ENCODE data around the gene BEST4.
"Not testable (repeated sequence)": the region's sequence is repeated elsewhere in the genome, so short reads cannot be mapped to it uniquely, and the experiment has no call there.

BEST4 gene

DNA sequence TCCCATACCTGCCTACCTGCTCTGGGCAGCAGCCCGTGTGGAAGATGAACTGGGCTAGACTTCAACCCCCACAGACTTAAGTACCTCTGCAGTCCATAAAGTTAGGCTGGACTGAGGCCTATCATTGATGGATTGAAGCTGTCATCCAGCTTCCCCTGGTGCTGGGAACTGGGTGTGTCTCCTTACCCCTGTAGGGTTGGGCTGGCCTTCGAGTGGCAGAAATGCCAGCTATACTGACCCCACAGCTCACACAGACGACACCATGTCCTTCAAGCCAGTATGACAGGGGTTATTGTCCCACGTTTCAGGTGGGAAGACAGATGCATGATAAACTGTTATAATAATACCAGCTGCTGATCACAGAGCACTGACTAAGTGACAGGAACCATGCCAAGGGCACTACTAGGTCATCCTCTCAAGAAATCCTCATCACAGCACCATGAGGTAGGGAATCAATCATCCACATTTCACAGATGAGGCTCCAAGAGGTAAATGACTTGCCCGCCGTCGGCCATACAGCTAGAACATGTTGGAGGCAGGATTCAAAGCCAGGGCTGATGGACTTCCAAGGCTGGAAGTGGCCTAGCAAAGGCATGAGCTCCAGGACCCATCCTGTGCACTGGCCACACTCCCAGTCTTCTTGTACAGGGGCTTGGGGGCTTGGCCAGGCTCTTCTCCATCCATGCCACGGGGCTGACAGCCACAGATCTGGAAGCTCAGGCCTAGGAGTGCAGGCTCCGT, at the start of gene BEST4:
BEST4 (minus strand) TSS at position 51 of the 741 bp plus-strand sequence. CDS start 465 bp downstream, outside the sequence.
- DNase-seq: no peak

- DNase-seq: peak; percentile 55 to 78
Observed at GRCh38 chr1:44835738-44836675, 48.0 kb upstream of the BEST4 start.

- no peak for DNase-seq
Observed at GRCh38 chr1:44834328-44834727, 46.4 kb upstream of the BEST4 start.

DNA sequence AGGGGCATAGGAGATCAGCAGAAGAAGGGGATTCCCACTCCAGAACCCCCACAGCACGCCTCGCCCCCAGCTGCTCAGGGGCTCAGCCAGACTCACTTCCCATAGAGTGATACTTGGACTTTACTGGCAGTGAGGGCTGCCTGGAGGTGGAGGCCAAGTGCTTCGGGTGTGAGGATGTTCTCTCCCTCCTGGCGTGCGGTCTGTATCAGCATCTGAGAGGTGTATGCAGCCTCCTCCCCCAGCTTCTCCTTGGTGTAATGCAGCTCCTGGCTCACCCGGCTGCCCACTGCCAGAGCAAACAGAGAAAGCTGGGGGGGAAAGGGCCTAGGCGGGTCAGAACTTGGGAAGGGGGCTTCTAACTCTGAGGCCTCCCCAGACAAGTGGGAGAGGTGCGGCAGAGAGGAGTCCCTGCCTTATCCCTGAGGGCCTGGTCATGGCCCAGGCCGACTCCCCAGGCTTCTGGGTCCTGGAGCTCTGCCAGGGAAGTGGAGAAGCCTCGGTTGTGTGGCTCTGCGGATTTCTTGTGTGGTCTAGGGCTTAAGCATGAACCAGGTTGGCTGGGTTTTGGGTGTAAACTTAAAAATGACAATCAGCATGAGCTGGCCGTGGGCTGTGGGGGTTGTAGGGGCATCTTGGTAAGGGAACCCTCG, 44.2 kb upstream of the BEST4 start:
- DNase-seq: no peak

DNA sequence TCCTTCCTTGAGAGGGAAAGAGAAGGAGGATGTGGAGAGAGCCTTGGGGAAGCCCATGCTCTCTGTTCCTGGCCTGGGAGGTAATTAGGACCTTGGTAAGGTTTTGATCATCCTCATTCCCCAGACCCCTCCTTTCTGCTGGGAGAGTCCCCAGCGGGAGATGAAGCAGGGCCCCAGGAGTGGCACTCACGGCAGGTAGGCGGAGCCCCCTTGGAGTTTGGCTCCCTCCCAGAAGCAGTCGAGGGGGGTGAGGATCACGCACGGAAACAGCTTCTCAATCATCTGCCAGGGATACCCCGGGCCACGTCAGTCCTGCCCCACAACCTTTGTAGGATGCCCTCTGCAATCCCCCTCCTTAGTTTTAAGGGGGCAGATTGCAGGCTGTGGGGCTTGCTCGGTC, 43.5 kb upstream of the BEST4 start:
- DNase-seq: no peak

- no peak for DNase-seq
Observed at GRCh38 chr1:44830900-44831304, 42.9 kb upstream of the BEST4 start.

DNA sequence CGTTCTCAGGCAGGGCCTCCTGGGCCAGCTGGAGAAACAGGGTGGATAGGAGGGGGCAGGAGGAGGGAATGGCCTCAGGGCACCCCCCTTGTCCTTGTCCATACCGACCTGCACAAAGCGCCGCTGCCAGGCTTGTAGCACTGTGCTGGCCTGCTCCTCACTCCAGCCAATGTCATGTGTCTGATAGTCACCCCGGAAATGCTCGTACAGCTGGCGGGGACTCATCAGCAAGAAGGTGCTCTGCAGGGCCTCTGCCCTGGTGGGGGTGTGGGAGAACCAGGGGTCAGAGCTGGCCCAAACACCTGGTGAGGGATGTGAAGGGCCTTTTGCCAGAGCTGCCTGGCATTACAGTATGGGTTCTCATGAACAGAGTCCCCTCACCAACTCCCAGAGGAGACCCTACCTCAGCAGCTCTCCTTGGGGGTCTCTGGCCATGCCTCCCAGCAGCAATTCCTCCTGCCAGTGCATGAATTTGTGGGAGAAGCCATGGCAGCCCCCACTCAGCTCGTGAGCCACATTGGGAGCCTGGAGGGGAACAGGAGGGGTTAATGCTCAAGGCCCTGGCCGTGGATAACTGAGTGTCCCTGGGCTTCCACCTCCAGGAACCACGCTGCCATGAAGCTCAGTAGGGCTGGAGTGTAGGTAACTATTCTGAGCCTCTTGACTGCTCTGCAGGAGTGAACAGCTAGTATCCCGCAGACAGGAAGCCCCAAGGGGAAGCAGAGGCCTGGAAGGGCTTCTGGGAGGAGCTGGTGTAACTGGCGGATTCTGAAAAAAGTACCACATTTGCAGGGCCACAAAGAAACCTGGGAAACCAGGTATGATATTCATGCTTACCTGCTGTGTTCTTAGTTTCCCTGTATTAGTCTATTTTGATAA, 41.8 kb upstream of the BEST4 start:
- DNase-seq: no peak

GRCh38 chr1:44828841-44829440, 41.0 kb upstream of the BEST4 start:
- no peak for DNase-seq

- DNase-seq: no peak
Observed at GRCh38 chr1:44828003-44828651, 40.2 kb upstream of the BEST4 start.

- DNase-seq: no peak
Observed at GRCh38 chr1:44827197-44828002, 39.4 kb upstream of the BEST4 start.

DNA sequence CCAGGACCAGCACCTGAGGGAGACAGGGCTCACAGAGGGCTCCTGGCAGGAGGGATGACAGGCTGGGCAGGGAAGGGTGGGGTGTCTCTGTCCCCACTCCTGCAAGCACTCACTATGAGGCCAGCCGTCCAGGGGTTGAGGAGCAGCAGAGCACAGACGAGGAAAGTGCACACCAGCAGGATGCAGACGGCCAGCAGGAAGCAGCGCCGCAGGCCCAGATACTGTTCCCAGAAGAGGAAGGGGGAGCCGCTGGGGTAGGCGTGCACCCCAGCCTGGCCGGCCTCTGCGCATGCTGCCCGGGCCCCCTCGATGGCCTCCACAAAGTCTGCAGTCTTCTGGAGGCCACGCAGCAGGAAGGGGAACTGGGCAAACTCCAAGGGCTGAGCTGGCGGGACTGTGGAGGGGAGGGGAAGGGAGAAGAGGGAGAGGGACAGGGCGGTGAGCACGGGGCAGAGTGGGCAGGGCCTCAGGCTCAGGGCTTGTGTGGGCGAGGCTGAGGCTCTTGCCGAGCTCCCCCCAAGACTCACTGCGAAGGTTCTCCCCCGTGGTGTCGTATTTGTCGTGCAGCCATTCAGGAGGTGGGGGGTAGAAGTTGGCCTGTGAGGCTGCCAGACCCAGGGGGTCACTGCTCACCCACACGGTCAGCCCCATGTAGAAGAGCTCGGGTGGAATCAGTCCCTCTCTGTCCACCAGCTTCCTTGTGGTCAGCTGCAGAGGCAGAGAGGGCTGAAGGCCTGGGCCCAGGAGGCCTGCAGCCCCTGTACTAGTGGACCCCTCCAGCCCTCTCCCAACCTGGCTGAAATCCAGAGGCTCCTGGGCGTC, 38.6 kb upstream of the BEST4 start:
- DNase-seq: no peak

DNA sequence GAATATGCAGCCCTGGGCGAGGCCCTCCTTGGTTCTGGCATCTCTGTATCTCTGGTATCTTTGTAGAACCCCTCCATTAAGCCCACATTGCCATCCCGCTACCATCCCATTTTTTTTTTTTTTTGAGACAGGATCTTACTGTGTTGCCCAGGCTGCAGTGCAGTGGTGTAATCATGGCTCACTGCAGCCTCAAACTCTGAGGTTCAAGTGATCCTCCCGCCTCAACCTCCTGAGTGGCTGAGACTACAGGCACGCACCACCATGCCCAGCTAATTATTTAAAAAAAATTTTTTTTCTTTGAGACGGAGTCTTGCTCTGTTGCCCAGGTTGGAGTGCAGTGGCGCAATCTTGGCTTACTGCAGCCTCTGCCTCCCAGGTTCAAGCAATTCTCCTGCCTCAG, 36.4 kb upstream of the BEST4 start:
- not testable (repeated sequence) for DNase-seq

DNA sequence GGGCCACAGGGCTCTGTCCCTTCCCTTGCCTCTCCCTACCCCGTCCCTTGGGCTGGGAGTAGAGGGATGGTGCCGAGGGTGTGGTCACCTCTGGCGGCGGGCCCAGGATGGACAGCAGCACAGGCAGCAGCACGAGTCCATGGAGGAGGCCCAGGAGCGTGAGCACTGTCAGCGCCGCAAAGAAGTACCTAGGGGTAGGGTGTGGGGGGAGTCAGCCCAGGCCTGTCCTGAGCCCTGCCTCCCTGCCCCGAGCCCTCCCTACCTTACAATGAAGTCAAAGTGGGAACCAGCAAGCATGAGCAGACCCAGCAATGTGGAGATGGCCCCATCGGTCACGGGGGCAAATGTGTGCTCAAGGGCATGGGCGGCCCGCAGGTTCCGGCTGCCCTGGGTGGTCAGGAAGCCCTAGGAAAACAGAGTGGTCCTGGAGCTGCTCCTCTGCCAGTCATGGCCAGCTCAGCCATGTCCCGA, 35.0 kb upstream of the BEST4 start:
- DNase-seq: no peak

GRCh38 chr1:44822131-44822701, 34.2 kb upstream of the BEST4 start:
- no peak for DNase-seq

- DNase-seq: no peak
Observed at GRCh38 chr1:44821240-44821715, 33.3 kb upstream of the BEST4 start.

DNA sequence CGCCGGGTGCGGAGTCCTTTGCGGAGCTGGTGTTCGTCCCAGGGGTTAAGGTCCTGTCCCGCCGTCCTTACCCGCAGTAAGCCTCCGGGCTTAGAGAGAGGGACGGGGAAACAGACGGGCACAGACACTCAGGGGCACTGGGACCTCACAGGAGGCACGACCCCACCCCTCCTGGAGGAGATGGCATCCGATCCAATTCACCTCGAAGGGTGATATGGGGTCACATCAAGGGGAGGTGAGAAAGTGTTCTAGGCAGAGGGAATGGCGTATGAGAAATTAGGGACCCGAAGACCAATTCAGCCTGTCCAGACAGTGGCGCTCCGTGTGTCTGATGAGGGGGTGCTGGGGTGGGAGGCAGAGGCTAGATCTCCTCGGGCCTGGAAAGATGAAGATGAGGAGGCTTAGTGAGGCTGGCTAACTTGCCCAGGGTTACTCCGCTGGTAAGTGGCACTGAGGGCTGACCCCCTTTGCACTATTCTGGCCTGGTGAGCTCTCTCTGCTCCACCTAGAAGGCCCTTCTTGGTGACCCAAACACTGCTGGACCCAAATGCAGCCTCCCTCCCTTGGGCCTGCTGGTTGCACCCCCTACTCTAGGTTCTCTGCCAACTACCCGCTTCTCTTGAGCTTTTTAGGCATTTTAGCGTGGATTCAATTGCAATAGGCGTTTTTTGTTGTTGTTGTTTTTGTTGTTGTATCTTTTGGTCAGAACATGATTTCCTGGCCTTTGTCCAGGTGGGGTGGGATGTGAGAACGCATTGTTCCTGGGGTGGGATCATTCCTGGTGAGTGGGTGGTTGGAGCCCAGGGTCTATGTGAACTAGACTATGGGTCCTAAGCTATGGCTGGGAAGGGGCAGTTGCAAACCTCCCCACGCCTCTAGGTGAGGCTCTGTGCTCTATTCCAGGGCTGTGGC, 32.6 kb upstream of the BEST4 start:
- no peak for DNase-seq

DNA sequence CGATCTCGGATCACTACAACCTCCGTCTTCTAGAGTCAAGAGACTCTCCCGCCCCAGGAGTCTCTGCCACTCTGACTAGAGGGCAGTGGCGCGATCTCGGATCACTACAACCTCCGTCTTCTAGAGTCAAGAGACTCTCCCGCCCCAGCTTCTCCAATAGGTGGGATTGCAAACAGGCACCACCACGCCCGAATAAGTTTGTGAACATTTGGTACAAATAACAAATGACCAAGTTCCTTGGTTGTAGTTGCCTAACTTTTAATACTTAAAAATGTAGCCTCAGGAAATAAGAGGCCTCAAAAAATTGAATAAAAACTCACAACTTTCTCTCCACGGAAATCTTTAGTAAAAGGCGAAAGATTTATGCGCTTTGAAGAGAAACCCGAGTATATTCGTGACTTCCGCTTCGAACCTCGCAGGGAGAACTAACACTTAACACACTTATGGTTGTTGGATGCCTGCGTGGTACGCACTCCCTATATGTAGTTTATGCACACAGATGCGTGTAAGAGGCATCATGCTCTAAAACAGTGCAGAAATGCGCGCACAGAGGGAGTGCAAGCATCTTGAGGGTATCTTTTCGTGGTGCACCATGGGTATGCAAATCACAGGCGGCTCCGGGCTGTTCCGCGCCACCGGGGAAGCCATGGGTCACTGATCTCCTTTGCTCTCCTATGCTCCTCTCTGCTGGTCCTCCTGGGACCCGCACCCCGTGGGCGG, 31.8 kb upstream of the BEST4 start:
- no peak for DNase-seq

All from NCI-H446 (cell line).